Esophagus squamous epithelium (tissue), 5 donors: ENCODE measurements around the gene TEAD4. TPM values are rescaled to one million over a fixed set of nuclear protein-coding genes. Genes with fewer than 3 reads are reported as not detected.

Source experiments
- DNase-seq: peaks from one replicate; lab custom pipeline; 2025; lab: John Stamatoyannopoulos, UW
- H3K27ac ChIP-seq, 4 donors: fragments of 200-600 bp; sonication (generic); one replicate each; pipeline ENCODE4 v1.5.1; 2016 to 2019; ENCODE audit warnings: mild to moderate bottlenecking in 1 of 4
- H3K27me3 ChIP-seq, 4 donors: fragments of 200-600 bp; sonication (generic); 1 replicate in 3 of 4; 2 replicates in 1 of 4; pipeline versions ENCODE4 v1.5.1 to v1.6.0; 2017 to 2021; ENCODE audit warnings: antibody characterized with exemption in 1 of 4
- H3K36me3 ChIP-seq, 3 donors: fragments of 200-600 bp; sonication (generic); one replicate each; pipeline ENCODE4 v1.5.1; 2016 to 2019
- H3K4me1 ChIP-seq, 3 donors: fragments of 200-600 bp; sonication (generic); one replicate each; pipeline ENCODE4 v1.5.1; 2017 to 2019
- H3K4me3 ChIP-seq, 4 donors: fragments of 200-600 bp; sonication (generic); 1 replicate in 3 of 4; 2 replicates in 1 of 4; pipeline ENCODE4 v1.5.1; 2016 to 2019; ENCODE audit warnings: mild to moderate bottlenecking in 2 of 4, moderate library complexity in 1 of 4
- H3K9me3 ChIP-seq, 3 donors: fragments of 200-600 bp; sonication (generic); one replicate each; pipeline ENCODE4 v1.5.1; 2016 to 2019
- CTCF ChIP-seq, 6 experiments: fragments of 450-650 bp in 4 of 6; fragments of 200-600 bp in 2 of 6; sonication (generic) in 2 of 6; IDR thresholded peaks; one replicate each; pipeline ENCODE4 v1.5.1; 2016 to 2019; ENCODE audit warnings: antibody characterized with exemption in 6 of 6, mild to moderate bottlenecking in 4 of 6, moderate library complexity in 4 of 6
- POLR2A ChIP-seq, 4 donors: fragments of 450-650 bp; IDR thresholded peaks; one replicate each; pipeline ENCODE4 v1.6.1; 2017; ENCODE audit warnings: antibody characterized with exemption in 4 of 4, mild to moderate bottlenecking in 4 of 4, moderate library complexity in 3 of 4
- WGBS, 2 donors: methylation state at CpG; one replicate each; pipeline ENCODE4 v1.1.5; 2018; 5-methylcytosine and 5-hydroxymethylcytosine counted together
- intact Hi-C: fragments of 100-400 bp; cut with DNase I; formaldehyde crosslinking; loops from one replicate; pipeline ENCODE4 v1.15.0; 2022
- total RNA-seq, 4 donors: library from RNA; depleted of rRNA; stranded (reverse); fragments of >200 nt; gene quantifications; one replicate each; pipeline ENCODE4 v1.1.0, GENCODE V29; 2016
- donor health status: DM: yes; HTN: yes; CAD: no.

TEAD4 gene
- total RNA-seq, 4 donors from 2014 or later: 10.7 to 16.6 (median 13.5) TPM

GRCh38 chr12:3015356-3015755 lies 56.2 kb downstream of the TEAD4 start:
- Histone ChIP-seq H3K27ac (no peak overlapping the region), H3K36me3 (peaks cover 0 to 58% (median 0%) of the 10 kb centered on the region in 3 donors), H3K9me3 (no peaks in the 10 kb centered on the region), H3K27me3 (no peaks in the 10 kb centered on the region), H3K4me1 (no peaks in the 10 kb centered on the region), H3K4me3 (no peak overlapping the region)
- intact Hi-C loops: no loop called here
- WGBS, 2 donors: 91 to 98% methylated on average over 7 to 12 of the region's 12 CpGs
- TF ChIP-seq POLR2A (IDR thresholded peaks at IDR 0.05): no peak
- TF ChIP-seq CTCF (IDR thresholded peaks at IDR 0.05): no peak
- DNase-seq: no peak

DNA sequence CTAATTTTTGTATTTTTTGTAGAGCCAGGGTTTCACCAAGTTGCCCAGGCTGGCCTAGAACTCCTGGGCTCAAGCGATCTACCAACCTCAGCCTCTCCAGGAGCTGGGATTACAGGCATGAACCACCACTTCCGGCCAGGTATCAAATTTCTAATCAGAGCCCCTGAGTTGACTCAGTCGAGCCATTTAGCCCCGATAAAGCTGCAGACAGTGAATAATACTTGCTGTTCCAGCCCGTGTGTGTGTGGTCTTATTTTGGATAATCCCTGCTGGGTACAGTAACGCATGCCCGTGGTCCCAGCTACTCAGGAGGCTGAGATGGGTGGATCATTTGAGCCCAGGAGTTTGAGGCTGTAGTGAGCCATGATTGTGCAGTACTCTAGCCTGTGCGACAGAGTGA lies 57.0 kb downstream of the TEAD4 start:
- 75 to 84% methylated on average over 8 of the region's 8 CpGs for WGBS, 2 donors

GRCh38 chr12:3017281-3017680 lies 58.1 kb downstream of the TEAD4 start:
- 88 to 93% methylated on average over 3 of the region's 11 CpGs for WGBS, 2 donors
- Histone ChIP-seq H3K4me1 (no peaks in the 10 kb centered on the region), H3K4me3 (no peak overlapping the region), H3K9me3 (no peaks in the 10 kb centered on the region), H3K27me3 (no peaks in the 10 kb centered on the region), H3K27ac (no peak overlapping the region), H3K36me3 (peaks cover 0 to 58% (median 0%) of the 10 kb centered on the region in 3 donors)
- TF ChIP-seq POLR2A (IDR thresholded peaks at IDR 0.05) (no peak), CTCF (IDR thresholded peaks at IDR 0.05) (no peak)
- intact Hi-C loops: no loop called here
- DNase-seq: no peak

More for the DNA sequence above, 57.0 kb downstream of the TEAD4 start:
- Histone ChIP-seq H3K4me3 (no peak overlapping the region), H3K4me1 (no peaks in the 10 kb centered on the region), H3K9me3 (no peaks in the 10 kb centered on the region), H3K36me3 (peaks cover 0 to 57% (median 0%) of the 10 kb centered on the region in 3 donors), H3K27ac (no peak overlapping the region), H3K27me3 (no peaks in the 10 kb centered on the region)
- intact Hi-C loops: no loop called here
- no peak for TF ChIP-seq CTCF (IDR thresholded peaks at IDR 0.05)
- TF ChIP-seq POLR2A (IDR thresholded peaks at IDR 0.05): no peak
- DNase-seq: no peak

DNA sequence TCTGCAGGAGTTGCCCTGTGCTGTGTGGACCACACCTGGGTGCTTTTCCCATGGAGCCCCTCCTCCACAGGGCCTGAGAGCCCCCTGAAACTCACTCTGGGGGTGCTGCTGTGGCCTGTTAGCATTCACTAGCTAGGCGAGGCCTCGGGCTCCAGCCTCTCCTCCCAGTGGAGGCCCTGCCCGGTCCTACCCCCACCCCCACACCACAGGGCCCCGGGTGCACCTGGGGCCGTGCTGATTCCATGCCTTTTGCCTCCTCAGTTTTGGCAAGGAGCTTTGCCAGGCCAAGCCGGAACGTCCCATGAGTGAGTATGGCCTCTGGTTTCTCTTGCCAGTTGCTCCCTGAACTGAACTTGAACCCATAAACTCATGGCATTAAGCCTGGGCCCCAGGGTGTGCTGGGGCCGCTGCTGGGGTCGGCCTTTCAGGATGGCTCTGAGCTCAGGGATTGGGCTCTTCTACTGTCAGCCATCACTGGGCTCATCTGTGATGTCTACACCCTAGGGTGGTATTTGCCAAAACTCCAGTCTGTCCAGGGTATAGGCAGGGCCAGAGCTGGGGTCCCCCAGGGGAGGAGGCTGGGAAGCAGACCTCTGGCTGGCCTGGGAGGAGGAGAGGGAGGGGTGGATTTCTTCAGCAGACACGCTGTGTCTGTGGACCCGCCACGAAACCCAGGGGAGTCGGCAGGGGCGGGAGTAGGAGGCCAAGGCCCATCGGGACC lies 59.2 kb downstream of the TEAD4 start:
- intact Hi-C loops: no loop called here

More for the DNA sequence above, 59.2 kb downstream of the TEAD4 start:
- 100% methylated on average over 3 of the region's 15 CpGs; no CpG with 5 or more reads in 1 of the 2 donors for WGBS, 2 donors
- Histone ChIP-seq H3K4me3 (no peak overlapping the region), H3K9me3 (no peaks in the 10 kb centered on the region), H3K4me1 (no peaks in the 10 kb centered on the region), H3K27me3 (no peaks in the 10 kb centered on the region), H3K36me3 (peaks cover 0 to 65% (median 0%) of the 10 kb centered on the region in 3 donors), H3K27ac (no peak overlapping the region)
- no peak for TF ChIP-seq CTCF (IDR thresholded peaks at IDR 0.05)
- no peak for TF ChIP-seq POLR2A (IDR thresholded peaks at IDR 0.05)
- no peak for DNase-seq
